ENCODE data around the gene PLXNB1.

PLXNB1 gene

DNA sequence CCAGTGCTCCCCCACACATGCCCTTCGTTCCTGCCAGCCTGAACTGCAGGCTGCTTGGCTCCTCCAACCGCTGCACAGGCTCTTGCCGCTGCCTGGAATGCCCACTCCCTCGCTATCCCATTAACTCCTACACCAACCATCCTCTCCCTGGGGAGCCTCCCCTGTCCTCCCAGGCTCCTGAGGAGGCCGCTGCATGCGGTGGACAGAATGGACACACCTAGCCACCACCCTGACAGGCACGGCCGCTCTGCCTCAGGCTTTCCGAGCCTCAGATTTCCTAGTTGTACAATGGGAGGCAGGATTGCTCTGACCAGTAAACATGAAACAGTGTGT lies 2.3 kb downstream of the PLXNB1 start:
- Histone ChIP-seq H3K4me3 (ENCODE audit: low read depth, low read length) (no peak overlapping the region), H3K27ac (ENCODE audit: extremely low read depth, low read depth, low read length) (no peak overlapping the region), H3K9me3 (ENCODE audit: control insufficient read depth, insufficient read depth, low read depth, low read length) (no peaks in the 10 kb centered on the region), H3K36me3 (ENCODE audit: control insufficient read depth in 2 of 2, insufficient read depth in 1 of 2, low read length in 2 of 2) (peaks cover 0 to 16% of the 10 kb centered on the region in 2 experiments; a peak in 1 of 3 replicates), H3K4me1 (ENCODE audit: control insufficient read depth, insufficient read depth, low read length) (peaks cover 3% of the 10 kb centered on the region; the same call in 1 of the 2 replicates)
- peak; percentile 61; the same call in 1 of the 2 replicates for TF ChIP-seq EGR2 (tag by site-specific recombination; IDR thresholded peaks at IDR 0.05; ENCODE audit: low read depth)
- peak; percentile 57 for TF ChIP-seq ZFHX2 (tag by site-specific recombination; conservative IDR thresholded peaks at IDR 0.05)
- no peak for TF ChIP-seq ZNF670 (tag by site-specific recombination; IDR thresholded peaks at IDR 0.05; ENCODE audit: low read depth)
- ChIA-PET POLR2A (no interaction called here), CTCF (interaction anchor here (0.8 to 4.1 kb wide), 2 partner anchors 9 to 13 kb away, joined by 3 to 25 read pairs; no protein-coding TSS in a partner anchor)

DNA sequence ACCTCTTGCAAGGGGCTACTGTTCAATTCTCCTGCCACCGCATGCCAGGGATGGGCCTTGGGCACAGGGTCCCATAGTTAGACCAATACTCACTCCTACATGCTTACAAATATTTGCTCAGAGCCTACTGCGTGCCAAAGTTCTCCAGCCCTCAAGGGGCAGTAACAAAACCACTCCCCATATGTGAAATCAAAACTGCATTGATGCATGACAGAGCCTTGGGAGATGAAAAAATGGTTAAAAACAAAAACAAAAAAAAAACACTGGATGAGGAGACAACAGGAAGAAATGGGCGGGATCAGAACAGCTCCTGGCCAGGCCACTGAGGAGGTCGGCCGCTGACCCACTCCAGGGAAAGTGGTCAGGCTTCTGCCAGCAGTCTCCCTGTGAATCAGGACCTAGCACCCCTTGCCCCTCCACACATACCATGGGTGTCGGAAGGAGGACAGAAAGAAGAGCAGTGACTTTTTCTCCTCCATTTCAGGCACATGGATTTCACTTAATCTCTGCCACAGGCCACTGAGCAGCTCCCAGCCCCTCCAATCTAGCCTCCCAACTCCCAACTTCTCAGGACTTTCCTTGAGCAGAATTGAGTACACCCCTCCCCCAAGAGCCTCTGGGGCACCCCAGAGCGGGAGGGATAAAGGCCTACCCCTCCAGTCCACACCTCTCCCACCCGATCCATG lies 2.8 kb downstream of the PLXNB1 start:
- TF ChIP-seq ZNF626 (tag by site-specific recombination; IDR thresholded peaks at IDR 0.05), result no peak
- TF ChIP-seq SP2 (tag by site-specific recombination; IDR thresholded peaks at IDR 0.05), result no peak
- TF ChIP-seq ZNF529 (tag by site-specific recombination; IDR thresholded peaks at IDR 0.05; ENCODE audit: insufficient replicate concordance), result no peak
- no peak for TF ChIP-seq ZBTB8A (tag by site-specific recombination; IDR thresholded peaks at IDR 0.05)
- no peak for TF ChIP-seq ZNF19 (tag by site-specific recombination; IDR thresholded peaks at IDR 0.05; ENCODE audit: low read depth)
- TF ChIP-seq, protein P1, sequence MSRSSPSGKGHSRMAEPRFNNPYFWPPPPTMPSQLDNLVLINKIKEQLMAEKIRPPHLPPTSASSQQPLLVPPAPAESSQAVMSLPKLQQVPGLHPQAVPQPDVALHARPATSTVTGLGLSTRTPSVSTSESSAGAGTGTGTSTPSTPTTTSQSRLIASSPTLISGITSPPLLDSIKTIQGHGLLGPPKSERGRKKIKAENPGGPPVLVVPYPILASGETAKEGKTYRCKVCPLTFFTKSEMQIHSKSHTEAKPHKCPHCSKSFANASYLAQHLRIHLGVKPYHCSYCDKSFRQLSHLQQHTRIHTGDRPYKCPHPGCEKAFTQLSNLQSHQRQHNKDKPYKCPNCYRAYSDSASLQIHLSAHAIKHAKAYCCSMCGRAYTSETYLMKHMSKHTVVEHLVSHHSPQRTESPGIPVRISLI (tag by site-specific recombination; IDR thresholded peaks at IDR 0.05), result no peak
- TF ChIP-seq, protein P2, sequence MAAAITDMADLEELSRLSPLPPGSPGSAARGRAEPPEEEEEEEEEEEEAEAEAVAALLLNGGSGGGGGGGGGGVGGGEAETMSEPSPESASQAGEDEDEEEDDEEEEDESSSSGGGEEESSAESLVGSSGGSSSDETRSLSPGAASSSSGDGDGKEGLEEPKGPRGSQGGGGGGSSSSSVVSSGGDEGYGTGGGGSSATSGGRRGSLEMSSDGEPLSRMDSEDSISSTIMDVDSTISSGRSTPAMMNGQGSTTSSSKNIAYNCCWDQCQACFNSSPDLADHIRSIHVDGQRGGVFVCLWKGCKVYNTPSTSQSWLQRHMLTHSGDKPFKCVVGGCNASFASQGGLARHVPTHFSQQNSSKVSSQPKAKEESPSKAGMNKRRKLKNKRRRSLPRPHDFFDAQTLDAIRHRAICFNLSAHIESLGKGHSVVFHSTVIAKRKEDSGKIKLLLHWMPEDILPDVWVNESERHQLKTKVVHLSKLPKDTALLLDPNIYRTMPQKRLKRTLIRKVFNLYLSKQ (tag by site-specific recombination; IDR thresholded peaks at IDR 0.05; ENCODE audit: borderline replicate concordance), result no peak
- TF ChIP-seq ZNF292 (tag by site-specific recombination; IDR thresholded peaks at IDR 0.05; ENCODE audit: borderline replicate concordance, low read depth), result no peak
- TF ChIP-seq, protein P3, sequence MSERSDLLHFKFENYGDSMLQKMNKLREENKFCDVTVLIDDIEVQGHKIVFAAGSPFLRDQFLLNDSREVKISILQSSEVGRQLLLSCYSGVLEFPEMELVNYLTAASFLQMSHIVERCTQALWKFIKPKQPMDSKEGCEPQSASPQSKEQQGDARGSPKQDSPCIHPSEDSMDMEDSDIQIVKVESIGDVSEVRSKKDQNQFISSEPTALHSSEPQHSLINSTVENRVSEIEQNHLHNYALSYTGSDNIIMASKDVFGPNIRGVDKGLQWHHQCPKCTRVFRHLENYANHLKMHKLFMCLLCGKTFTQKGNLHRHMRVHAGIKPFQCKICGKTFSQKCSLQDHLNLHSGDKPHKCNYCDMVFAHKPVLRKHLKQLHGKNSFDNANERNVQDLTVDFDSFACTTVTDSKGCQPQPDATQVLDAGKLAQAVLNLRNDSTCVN (tag by site-specific recombination; optimal IDR thresholded peaks at IDR 0.05), result no peak
- TF ChIP-seq ZNF239 (tag by site-specific recombination; IDR thresholded peaks at IDR 0.05), result no peak
- TF ChIP-seq GLI2 (tag by site-specific recombination; IDR thresholded peaks at IDR 0.05; ENCODE audit: borderline replicate concordance, low read depth), result no peak
- no peak for TF ChIP-seq ZNF629 (tag by site-specific recombination; IDR thresholded peaks at IDR 0.05)
- TF ChIP-seq ZNF600 (tag by site-specific recombination; IDR thresholded peaks at IDR 0.05), result no peak
- TF ChIP-seq REPIN1 (tag by site-specific recombination; IDR thresholded peaks at IDR 0.05; ENCODE audit: low read depth), result no peak
- TF ChIP-seq, protein P4, sequence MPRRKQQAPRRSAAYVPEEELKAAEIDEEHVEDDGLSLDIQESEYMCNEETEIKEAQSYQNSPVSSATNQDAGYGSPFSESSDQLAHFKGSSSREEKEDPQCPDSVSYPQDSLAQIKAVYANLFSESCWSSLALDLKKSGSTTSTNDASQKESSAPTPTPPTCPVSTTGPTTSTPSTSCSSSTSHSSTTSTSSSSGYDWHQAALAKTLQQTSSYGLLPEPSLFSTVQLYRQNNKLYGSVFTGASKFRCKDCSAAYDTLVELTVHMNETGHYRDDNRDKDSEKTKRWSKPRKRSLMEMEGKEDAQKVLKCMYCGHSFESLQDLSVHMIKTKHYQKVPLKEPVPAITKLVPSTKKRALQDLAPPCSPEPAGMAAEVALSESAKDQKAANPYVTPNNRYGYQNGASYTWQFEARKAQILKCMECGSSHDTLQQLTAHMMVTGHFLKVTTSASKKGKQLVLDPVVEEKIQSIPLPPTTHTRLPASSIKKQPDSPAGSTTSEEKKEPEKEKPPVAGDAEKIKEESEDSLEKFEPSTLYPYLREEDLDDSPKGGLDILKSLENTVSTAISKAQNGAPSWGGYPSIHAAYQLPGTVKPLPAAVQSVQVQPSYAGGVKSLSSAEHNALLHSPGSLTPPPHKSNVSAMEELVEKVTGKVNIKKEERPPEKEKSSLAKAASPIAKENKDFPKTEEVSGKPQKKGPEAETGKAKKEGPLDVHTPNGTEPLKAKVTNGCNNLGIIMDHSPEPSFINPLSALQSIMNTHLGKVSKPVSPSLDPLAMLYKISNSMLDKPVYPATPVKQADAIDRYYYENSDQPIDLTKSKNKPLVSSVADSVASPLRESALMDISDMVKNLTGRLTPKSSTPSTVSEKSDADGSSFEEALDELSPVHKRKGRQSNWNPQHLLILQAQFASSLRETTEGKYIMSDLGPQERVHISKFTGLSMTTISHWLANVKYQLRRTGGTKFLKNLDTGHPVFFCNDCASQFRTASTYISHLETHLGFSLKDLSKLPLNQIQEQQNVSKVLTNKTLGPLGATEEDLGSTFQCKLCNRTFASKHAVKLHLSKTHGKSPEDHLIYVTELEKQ (tag by site-specific recombination; IDR thresholded peaks at IDR 0.05; ENCODE audit: borderline replicate concordance), result no peak
- TF ChIP-seq ZNF510 (tag by site-specific recombination; IDR thresholded peaks at IDR 0.05; ENCODE audit: insufficient replicate concordance), result no peak
- no peak for TF ChIP-seq ZFP69B (tag by site-specific recombination; IDR thresholded peaks at IDR 0.05)
- no peak for TF ChIP-seq ZNF785 (tag by site-specific recombination; IDR thresholded peaks at IDR 0.05)
- H3K9me3 ChIP-seq (ENCODE audit: control insufficient read depth, insufficient read depth, low read depth, low read length), result no peaks in the 10 kb centered on the region
- ChIA-PET CTCF (interaction anchor here (0.8 to 4.1 kb wide), 2 partner anchors 9 to 13 kb away, joined by 3 to 25 read pairs; no protein-coding TSS in a partner anchor), POLR2A (interaction anchor here (0.9 kb wide), 1 partner anchor 13 kb away, joined by 3 read pairs; the partner anchor contains the start of genes CCDC51 and TMA7)
- peaks cover 0 to 11% of the 10 kb centered on the region in 2 experiments; a peak in 1 of 3 replicates for H3K36me3 ChIP-seq (ENCODE audit: control insufficient read depth in 2 of 2, insufficient read depth in 1 of 2, low read length in 2 of 2)
- peaks cover 3% of the 10 kb centered on the region; the same call in 1 of the 2 replicates for H3K4me1 ChIP-seq (ENCODE audit: control insufficient read depth, insufficient read depth, low read length)
- no peak overlapping the region for H3K4me3 ChIP-seq (ENCODE audit: low read depth, low read length)
- no peak overlapping the region for H3K27ac ChIP-seq (ENCODE audit: extremely low read depth, low read depth, low read length)

Data from HEK293 (cell line).